Heart left ventricle (tissue), 16 donors: ENCODE measurements around the gene PCBP3. TPM values are rescaled to one million over a fixed set of nuclear protein-coding genes. Genes with fewer than 3 reads are reported as not detected.
A peak's percentile ranks its signal among the peaks of the same experiment; 100 is the strongest.
"Not testable (repeated sequence)": the region's sequence is repeated elsewhere in the genome, so short reads cannot be mapped to it uniquely, and the experiment has no call there.

Source experiments
- ATAC-seq, 4 donors: fragments of 200-7000 bp; cut with Tn5 transposase; one replicate each; pipeline ENCODE4 v1.9.1; 2020 to 2022; ENCODE audit warnings: moderate library complexity in 4 of 4, mild to moderate bottlenecking in 3 of 4, moderate number of reproducible peaks in 1 of 4
- DNase-seq, 5 donors: peaks; one replicate each; pipeline ENCODE4 v3.0.0-alpha.2; 2020
- H3K27ac ChIP-seq, 12 donors: fragments of 200-600 bp; sonication (generic) in 4 of 12; one replicate each; pipeline versions ENCODE4 v1.5.0 to v1.8.0; 2016 to 2022; ENCODE audit warnings: mild to moderate bottlenecking in 2 of 12
- H3K27me3 ChIP-seq, 9 donors: fragments of 200-600 bp; sonication (generic) in 2 of 9; one replicate each; pipeline versions ENCODE4 v1.5.1 to v1.8.0; 2016 to 2022; ENCODE audit warnings: mild to moderate bottlenecking in 3 of 9
- H3K36me3 ChIP-seq, 9 donors: fragments of 200-600 bp; sonication (generic) in 2 of 9; one replicate each; pipeline versions ENCODE4 v1.5.0 to v1.8.0; 2018 to 2022; ENCODE audit warnings: mild to moderate bottlenecking in 2 of 9
- H3K4me1 ChIP-seq, 12 donors: fragments of 200-600 bp; sonication (generic) in 4 of 12; one replicate each; pipeline versions ENCODE4 v1.5.0 to v1.8.0; 2016 to 2022; ENCODE audit warnings: mild to moderate bottlenecking in 3 of 12
- H3K4me3 ChIP-seq, 12 donors: fragments of 200-600 bp; sonication (generic) in 4 of 12; one replicate each; pipeline versions ENCODE4 v1.5.0 to v1.8.0; 2017 to 2022; ENCODE audit warnings: mild to moderate bottlenecking in 9 of 12, moderate library complexity in 4 of 12
- H3K9me3 ChIP-seq, 12 donors: fragments of 200-600 bp; sonication (generic) in 4 of 12; one replicate each; pipeline versions ENCODE4 v1.5.0 to v1.8.0; 2016 to 2022; ENCODE audit warnings: mild to moderate bottlenecking in 1 of 12
- POLR2A ChIP-seq, 2 donors: fragments of 450-650 bp; IDR thresholded peaks; one replicate each; pipeline ENCODE4 v1.6.1; 2017; ENCODE audit warnings: antibody characterized with exemption in 2 of 2, mild to moderate bottlenecking in 2 of 2, moderate library complexity in 2 of 2
- WGBS, 4 donors: extraction: QIAGEN DNeasy Blood & Tissue Kit in 2 of 4; methylation state at CpG; one replicate each; pipeline versions ENCODE4 v1.1.5 to v1.1.7; 2013 to 2018; 5-methylcytosine and 5-hydroxymethylcytosine counted together
- intact Hi-C, 10 donors: fragments of 100-400 bp; cut with DNase I; formaldehyde crosslinking; loops; one replicate each; pipeline versions ENCODE4 v1.11.1 to v1.14.2; 2022
- polyA plus RNA-seq, 2 donors: library from polyadenylated mRNA; stranded (reverse); fragments of 200-250 nt; gene quantifications; one replicate each; pipeline ENCODE4 v1.2.3, GENCODE V29; 2013
- total RNA-seq, 9 donors: library from RNA; depleted of rRNA in 2 of 9; stranded (reverse); fragments of >200 nt in 2 of 9; fragmentation: NEBNext Ultra II Directional in 3 of 9; extraction: Animal tissue kit (Norgen Biotek cat#: 25700) in 3 of 9; gene quantifications; one replicate each; pipeline versions ENCODE4 v1.1.0 to v1.2.4, GENCODE V29; 2016 to 2023
- TF ChIP-seq, protein P1 (sequence below), 12 donors: fragments of 200-600 bp; sonication (generic) in 4 of 12; IDR thresholded peaks; one replicate each; pipeline versions ENCODE4 v1.5.0 to v1.8.0; 2018 to 2022; ENCODE audit warnings: antibody characterized with exemption in 12 of 12, mild to moderate bottlenecking in 5 of 12
- donor health status: ischemic (EF 13 %, LVEDD 7.1; RV severe dilation, severe dysfunction).
- donor health status: healthy with polysubstance abuse.
- donor health status: DM: no; HTN: yes; CAD: no.
- donor health status: DM: no; HTN: no; CAD: no.
- donor health status: ischemic (EF 25% LVEDD 6.9; RV normal size, moderate dysfunction).
- donor health status: ischemic (EF 25% LVEDD 5.7; RV mildly dilated, moderate dysfunction).
- donor health status: healthy.
- donor health status: DM: yes; HTN: yes; CAD: no.
- donor health status: ischemic (EF 35%, LVEDD 5.7; RV mildly dilated, moderate dysfunction).
- donor health status: nonischemic (EF 11% LVEDD 7.7; RV severe dilation, severe dysfunction).
- donor health status: DM: yes; HTN: yes; CAD: no.
- donor health status: PGD.
- donor health status: ischemic (EF 29% LVEDD 5.4; RV normal size, mild dysfunction).
- donor health status: nonischemic (EF 23%, LVEDD 6.1; RV moderate dilation, normal function).

Gene PCBP3
- total and polyA plus RNA-seq, 11 donors = 0.72 to 11.4 (median 2.5) TPM; not detected in 1

DNA sequence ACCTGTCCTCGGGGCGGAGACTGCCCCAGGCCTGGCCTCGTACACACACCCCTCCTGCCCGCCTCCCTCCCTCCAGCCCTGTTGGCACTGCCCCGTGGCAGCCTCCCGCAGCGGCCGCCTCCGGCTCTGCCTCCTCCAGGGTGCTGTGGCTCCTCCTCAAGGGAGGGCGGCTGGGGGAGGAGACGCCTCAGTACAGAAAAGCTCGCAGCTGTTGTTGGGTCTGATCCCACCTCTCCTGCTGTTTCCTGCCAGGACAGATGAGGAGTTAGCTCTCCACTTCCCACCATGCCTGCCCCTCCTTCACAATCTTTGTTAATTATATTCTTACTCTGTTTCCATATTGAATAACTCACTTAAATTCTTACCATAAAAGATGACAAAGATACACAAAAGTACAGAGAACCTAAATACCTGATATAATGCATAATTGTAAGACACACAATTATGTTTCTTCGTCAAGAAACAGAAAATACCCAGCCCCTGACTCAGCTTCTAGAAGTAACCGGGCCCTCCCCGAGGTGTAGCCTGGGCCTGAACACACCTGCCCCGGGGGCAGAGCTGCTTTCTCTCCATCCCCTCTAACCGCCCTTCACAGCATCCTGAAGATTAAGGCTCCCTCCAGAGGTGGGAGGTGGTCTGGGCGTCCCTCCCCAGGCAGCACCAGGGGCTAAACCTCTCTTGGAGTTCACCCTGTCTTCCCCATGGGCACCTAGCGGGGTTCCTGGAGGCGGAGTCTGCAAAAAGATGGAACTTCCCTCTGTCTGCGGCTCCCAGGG, 307.4 kb downstream of the PCBP3 start:
- DNase-seq = peak in 4 of 5 donors; percentile 58 to 77 (median 66)
- intact Hi-C loops = no loop called here
- peak; percentile 12 to 70 (median 62) for ATAC-seq
- no peaks in the 10 kb centered on the region for H3K9me3 ChIP-seq
- no peak for TF ChIP-seq POLR2A (IDR thresholded peaks at IDR 0.05)
- TF ChIP-seq, protein P1, sequence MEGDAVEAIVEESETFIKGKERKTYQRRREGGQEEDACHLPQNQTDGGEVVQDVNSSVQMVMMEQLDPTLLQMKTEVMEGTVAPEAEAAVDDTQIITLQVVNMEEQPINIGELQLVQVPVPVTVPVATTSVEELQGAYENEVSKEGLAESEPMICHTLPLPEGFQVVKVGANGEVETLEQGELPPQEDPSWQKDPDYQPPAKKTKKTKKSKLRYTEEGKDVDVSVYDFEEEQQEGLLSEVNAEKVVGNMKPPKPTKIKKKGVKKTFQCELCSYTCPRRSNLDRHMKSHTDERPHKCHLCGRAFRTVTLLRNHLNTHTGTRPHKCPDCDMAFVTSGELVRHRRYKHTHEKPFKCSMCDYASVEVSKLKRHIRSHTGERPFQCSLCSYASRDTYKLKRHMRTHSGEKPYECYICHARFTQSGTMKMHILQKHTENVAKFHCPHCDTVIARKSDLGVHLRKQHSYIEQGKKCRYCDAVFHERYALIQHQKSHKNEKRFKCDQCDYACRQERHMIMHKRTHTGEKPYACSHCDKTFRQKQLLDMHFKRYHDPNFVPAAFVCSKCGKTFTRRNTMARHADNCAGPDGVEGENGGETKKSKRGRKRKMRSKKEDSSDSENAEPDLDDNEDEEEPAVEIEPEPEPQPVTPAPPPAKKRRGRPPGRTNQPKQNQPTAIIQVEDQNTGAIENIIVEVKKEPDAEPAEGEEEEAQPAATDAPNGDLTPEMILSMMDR (IDR thresholded peaks at IDR 0.05) = no peak
- no peaks in the 10 kb centered on the region for H3K36me3 ChIP-seq
- no peaks in the 10 kb centered on the region for H3K27me3 ChIP-seq
- H3K27ac ChIP-seq = peak overlapping the region in 7 of 12 donors; percentile 18 to 74 (median 45)
- peaks cover 0 to 42% (median 20%) of the 10 kb centered on the region in 12 donors for H3K4me1 ChIP-seq
- peak overlapping the region in 1 of 12 donors; percentile 1 for H3K4me3 ChIP-seq
- WGBS, 4 donors = 49 to 63% (median 61%) methylated on average over 20 to 21 of the region's 21 CpGs

DNA sequence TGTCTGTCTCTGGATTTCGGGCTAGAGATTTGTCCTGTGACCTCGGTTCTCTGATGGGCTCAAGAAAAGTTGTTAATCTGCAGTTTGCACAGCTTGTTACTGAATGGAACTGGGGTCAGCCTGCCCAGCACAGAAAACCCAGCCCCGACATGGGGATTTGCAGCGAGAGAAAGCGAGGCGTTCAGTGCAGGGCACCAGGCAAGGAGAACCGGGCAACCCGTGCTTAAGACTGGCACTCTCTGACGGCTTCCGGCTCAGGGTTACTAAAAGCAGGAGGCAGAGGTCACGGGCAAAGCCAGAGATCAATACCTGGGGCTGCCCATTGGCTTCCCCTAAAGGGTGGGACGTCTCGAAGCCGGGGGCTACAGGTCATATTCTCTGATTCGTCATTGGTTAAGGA, 308.2 kb downstream of the PCBP3 start:
- H3K4me3 ChIP-seq = no peak overlapping the region
- H3K27me3 ChIP-seq = no peaks in the 10 kb centered on the region
- no peak for ATAC-seq
- WGBS, 4 donors = 83 to 89% (median 87%) methylated on average over 15 of the region's 15 CpGs
- TF ChIP-seq POLR2A (IDR thresholded peaks at IDR 0.05) = no peak
- TF ChIP-seq, protein P1 (IDR thresholded peaks at IDR 0.05) = no peak
- intact Hi-C loops = no loop called here
- no peaks in the 10 kb centered on the region for H3K36me3 ChIP-seq
- peaks cover 0 to 42% (median 20%) of the 10 kb centered on the region in 12 donors for H3K4me1 ChIP-seq
- no peaks in the 10 kb centered on the region for H3K9me3 ChIP-seq
- peak in 1 of 5 donors; percentile 23 for DNase-seq
- peak overlapping the region in 2 of 12 donors; percentile 25 to 49 for H3K27ac ChIP-seq

DNA sequence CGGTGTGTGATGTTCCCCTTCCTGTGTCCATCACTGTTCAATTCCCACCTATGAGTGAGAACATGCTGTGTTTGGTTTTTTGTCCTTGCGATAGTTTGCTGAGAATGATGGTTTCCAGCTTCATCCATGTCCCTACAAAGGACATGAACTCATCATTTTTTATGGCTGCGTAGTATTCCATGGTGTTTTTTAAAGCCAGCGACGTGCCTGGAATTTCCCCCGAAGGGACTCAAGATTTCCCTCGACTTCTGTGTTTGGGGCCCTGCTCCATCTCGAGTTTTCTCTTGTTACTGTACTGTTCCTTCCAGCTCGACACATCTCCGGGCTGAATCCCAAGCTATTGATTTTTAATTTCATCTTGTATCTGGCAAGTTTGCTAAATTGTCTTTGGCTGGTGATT, 309.0 kb downstream of the PCBP3 start:
- H3K9me3 ChIP-seq, H3K36me3 ChIP-seq, H3K27me3 ChIP-seq, intact Hi-C loops, ATAC-seq, H3K4me3 ChIP-seq, DNase-seq: not testable (repeated sequence)
- peak overlapping the region in 6 of 12 donors; percentile 60 to 83 (median 66) for H3K27ac ChIP-seq
- WGBS, 4 donors = 83 to 95% (median 86%) methylated on average over 9 to 10 of the region's 10 CpGs
- peaks cover 0 to 46% (median 21%) of the 10 kb centered on the region in 12 donors for H3K4me1 ChIP-seq

DNA sequence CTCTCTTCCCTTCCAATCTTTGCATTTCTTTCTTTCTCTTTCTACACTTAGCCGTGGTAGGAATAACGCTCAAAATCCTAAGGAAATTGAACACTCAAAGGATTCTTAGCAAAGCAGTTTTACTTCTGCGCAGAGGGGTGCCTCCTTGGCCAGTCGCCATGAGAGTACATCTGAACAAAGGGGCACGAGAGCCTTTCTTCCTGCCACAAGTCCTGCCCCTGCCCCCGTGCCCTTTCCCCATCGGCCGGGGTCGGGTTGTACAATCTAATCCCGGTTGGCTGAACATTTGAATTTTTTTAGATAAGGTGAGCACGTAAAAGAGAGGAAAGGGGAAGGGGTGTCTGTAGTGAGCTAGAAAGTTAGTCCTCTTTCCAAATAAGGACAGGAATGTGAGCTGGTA, 309.4 kb downstream of the PCBP3 start:
- Histone ChIP-seq H3K4me1 (peaks cover 0 to 49% (median 25%) of the 10 kb centered on the region in 12 donors), H3K9me3 (no peaks in the 10 kb centered on the region), H3K27me3 (no peaks in the 10 kb centered on the region), H3K27ac (peak overlapping the region in 6 of 12 donors; percentile 60 to 83 (median 66)), H3K36me3 (no peaks in the 10 kb centered on the region), H3K4me3 (no peak overlapping the region)
- 48 to 63% (median 55%) methylated on average over 11 of the region's 11 CpGs for WGBS, 4 donors
- TF ChIP-seq POLR2A (IDR thresholded peaks at IDR 0.05) = no peak
- TF ChIP-seq, protein P1 (IDR thresholded peaks at IDR 0.05) = no peak
- intact Hi-C loops = no loop called here
- no peak for ATAC-seq
- DNase-seq = peak in 2 of 5 donors; percentile 20 to 44
